Breast epithelium (tissue), 3 donors: ENCODE data around the gene IFNL2.

Experiments
- POLR2A ChIP-seq: fragments of 450-650 bp; IDR thresholded peaks from one replicate; pipeline ENCODE4 v1.6.1; 2016; ENCODE audit warnings: antibody characterized with exemption, mild to moderate bottlenecking, moderate library complexity
- TF ChIP-seq, protein P1 (sequence below), 3 donors: fragments of 450-650 bp; IDR thresholded peaks; one replicate each; pipeline ENCODE4 v1.5.1; 2016 to 2017; ENCODE audit warnings: antibody characterized with exemption in 3 of 3, mild to moderate bottlenecking in 3 of 3, moderate library complexity in 3 of 3

DNA sequence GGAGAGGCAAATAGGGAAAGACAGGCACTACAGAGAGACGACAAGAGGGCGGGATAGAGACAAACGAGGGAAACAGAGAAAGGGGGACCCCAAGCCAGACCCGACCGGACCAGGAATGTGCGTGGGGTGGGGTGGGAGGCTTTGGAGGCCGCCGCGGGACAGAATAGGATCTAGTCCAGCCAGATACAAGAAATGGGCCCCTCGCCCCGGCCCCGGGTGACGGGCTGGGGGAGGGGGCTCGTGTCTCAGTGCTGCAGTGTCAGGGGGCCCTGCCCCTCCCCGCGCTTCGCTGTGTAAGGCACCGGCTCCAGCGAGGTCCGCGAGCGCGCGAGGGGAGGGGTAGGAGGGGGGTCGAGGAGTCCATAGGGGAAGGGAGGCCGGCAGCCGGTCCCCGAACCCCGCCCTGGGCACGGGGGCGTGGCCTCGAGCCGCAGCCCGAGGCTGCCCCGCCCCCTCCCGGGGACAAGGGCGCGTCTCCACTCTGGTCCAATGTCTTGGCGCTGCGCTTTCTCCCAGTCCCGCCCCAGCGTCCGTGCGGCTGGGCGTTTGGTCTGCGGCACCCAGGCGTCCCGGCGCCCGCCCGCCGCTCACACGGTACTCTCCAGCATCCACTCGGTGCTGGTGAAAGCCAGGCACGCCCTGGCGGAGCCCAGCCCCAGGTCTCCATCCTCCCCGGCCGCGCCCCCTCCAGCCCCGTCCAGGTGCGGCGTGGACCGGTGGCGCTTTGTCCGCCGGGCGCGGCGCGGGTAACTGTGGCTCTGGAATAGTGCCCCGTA, 39.0 kb downstream of the IFNL2 start:
- TF ChIP-seq, protein P1, sequence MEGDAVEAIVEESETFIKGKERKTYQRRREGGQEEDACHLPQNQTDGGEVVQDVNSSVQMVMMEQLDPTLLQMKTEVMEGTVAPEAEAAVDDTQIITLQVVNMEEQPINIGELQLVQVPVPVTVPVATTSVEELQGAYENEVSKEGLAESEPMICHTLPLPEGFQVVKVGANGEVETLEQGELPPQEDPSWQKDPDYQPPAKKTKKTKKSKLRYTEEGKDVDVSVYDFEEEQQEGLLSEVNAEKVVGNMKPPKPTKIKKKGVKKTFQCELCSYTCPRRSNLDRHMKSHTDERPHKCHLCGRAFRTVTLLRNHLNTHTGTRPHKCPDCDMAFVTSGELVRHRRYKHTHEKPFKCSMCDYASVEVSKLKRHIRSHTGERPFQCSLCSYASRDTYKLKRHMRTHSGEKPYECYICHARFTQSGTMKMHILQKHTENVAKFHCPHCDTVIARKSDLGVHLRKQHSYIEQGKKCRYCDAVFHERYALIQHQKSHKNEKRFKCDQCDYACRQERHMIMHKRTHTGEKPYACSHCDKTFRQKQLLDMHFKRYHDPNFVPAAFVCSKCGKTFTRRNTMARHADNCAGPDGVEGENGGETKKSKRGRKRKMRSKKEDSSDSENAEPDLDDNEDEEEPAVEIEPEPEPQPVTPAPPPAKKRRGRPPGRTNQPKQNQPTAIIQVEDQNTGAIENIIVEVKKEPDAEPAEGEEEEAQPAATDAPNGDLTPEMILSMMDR (IDR thresholded peaks at IDR 0.05), result no peak
- no peak for TF ChIP-seq POLR2A
